ENCODE measurements around the gene SLC13A2. TPM values are rescaled to one million over a fixed set of nuclear protein-coding genes. Genes with fewer than 3 reads are reported as not detected.

The SLC13A2 gene
- total RNA-seq, 1 experiment from 2014 or later: 0.57 TPM

DNA sequence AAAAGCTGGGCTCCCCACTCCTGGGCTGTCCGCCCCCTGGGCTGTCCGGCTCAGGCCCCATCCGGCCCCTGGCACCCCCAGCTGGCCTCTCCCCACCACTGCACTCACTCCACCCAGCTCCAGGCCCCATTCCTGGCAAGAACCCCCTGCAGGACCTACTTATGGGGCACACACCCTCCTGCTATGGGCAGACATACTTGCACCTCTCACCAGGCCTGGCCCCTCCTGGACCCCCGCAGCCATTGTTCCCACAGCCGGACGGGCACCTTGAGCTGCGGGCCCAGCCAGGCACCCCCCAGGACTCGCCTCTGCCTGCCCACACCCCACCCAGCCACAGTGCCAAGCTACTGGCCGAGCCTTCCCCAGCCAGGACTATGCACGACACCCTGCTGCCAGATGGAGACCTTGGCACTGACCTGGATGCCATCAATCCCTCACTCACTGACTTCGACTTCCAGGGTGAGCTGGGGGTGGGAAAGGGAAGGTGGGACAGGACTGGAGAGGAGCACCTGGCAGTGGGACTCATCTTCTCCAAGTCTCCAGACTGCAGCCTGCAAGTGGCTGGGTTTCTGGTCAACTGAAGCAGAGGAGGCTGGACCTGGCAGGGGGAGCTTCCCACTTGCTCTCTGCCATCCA lies 61.4 kb downstream of the SLC13A2 start:
- Histone ChIP-seq H3K4me1 (no peaks in the 10 kb centered on the region; the same call in 1 of the 2 replicates), H3K27me3 (replicated peaks; ENCODE audit: control insufficient read depth, insufficient read depth, low read length) (no peaks in the 10 kb centered on the region), H3K36me3 (ENCODE audit: control insufficient read depth, insufficient read depth, low read length) (no peaks in the 10 kb centered on the region), H3K4me3 (ENCODE audit: low read depth, low read length) (no peak overlapping the region), H3K9me3 (no peaks in the 10 kb centered on the region)
- DNase-seq: no peak
- H3K4me1 Mint-ChIP-seq (ENCODE audit: low read depth, unreplicated experiment): no peaks in the 10 kb centered on the region
- BruUV-seq (replicated peaks): no TSS peak
- TF ChIP-seq, protein P1, sequence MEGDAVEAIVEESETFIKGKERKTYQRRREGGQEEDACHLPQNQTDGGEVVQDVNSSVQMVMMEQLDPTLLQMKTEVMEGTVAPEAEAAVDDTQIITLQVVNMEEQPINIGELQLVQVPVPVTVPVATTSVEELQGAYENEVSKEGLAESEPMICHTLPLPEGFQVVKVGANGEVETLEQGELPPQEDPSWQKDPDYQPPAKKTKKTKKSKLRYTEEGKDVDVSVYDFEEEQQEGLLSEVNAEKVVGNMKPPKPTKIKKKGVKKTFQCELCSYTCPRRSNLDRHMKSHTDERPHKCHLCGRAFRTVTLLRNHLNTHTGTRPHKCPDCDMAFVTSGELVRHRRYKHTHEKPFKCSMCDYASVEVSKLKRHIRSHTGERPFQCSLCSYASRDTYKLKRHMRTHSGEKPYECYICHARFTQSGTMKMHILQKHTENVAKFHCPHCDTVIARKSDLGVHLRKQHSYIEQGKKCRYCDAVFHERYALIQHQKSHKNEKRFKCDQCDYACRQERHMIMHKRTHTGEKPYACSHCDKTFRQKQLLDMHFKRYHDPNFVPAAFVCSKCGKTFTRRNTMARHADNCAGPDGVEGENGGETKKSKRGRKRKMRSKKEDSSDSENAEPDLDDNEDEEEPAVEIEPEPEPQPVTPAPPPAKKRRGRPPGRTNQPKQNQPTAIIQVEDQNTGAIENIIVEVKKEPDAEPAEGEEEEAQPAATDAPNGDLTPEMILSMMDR (IDR thresholded peaks at IDR 0.05; ENCODE audit: insufficient read depth in 1 of 2, low read depth in 1 of 2, low read length in 1 of 2, severe bottlenecking in 1 of 2, unreplicated experiment in 1 of 2): no peak
- H3K27me3 Mint-ChIP-seq (ENCODE audit: insufficient read depth, unreplicated experiment): no peaks in the 10 kb centered on the region
- intact Hi-C loops (cut with micrococcal nuclease; ENCODE audit: unreplicated experiment): no loop called here
- no peaks in the 10 kb centered on the region for H3K9me3 Mint-ChIP-seq (ENCODE audit: unreplicated experiment)
- no peak overlapping the region for H3K4me3 Mint-ChIP-seq (ENCODE audit: unreplicated experiment)
- H3K36me3 Mint-ChIP-seq (ENCODE audit: insufficient read depth, unreplicated experiment): no peaks in the 10 kb centered on the region
- ChIA-PET POLR2A (no interaction called here), CTCF (interaction anchor here (0.5 to 1.2 kb wide), 3 partner anchors 41 to 614 kb away, joined by 3 to 4 read pairs (median 3); no protein-coding TSS in a partner anchor)
- H3K27ac Mint-ChIP-seq (ENCODE audit: unreplicated experiment): no peak overlapping the region

DNA sequence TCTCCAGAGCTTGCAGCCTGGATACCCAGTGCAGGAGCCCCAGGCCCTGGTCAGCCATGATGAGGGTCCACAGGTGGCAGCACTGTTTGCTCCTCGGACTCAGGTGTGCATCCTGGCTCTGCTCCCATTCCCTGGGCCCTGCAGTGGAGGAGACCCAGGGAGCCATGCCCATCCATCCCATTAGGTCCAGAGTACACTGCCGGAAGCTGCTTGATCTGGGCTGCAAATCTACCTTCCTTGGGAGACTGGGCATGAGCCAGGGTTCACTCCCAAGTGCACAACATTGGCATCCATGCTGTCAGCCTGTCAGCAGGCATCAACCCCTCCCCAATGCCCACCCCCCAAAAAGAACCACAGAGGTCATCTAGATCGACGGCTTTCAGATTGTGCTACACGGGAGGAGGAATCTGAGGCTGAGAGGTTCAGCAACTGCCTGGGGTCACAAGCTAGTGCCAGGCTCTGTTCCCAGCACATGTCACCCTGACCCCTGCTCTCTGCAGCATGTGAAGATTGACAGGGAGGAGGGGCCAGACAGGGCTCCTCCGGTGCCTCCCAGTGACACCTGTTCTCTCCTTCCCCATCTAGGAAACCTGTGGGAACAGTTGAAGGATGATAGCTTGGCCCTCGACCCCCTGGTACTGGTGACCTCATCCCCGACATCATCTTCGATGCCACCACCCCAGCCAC lies 63.2 kb downstream of the SLC13A2 start:
- Histone ChIP-seq H3K36me3 (ENCODE audit: control insufficient read depth, insufficient read depth, low read length) (no peaks in the 10 kb centered on the region), H3K4me3 (ENCODE audit: low read depth, low read length) (no peak overlapping the region), H3K27me3 (replicated peaks; ENCODE audit: control insufficient read depth, insufficient read depth, low read length) (no peaks in the 10 kb centered on the region), H3K4me1 (no peaks in the 10 kb centered on the region; the same call in 1 of the 2 replicates), H3K9me3 (no peaks in the 10 kb centered on the region)
- no peak overlapping the region for H3K27ac Mint-ChIP-seq (ENCODE audit: unreplicated experiment)
- intact Hi-C loops (cut with micrococcal nuclease; ENCODE audit: unreplicated experiment): no loop called here
- TF ChIP-seq, protein P1 (IDR thresholded peaks at IDR 0.05; ENCODE audit: insufficient read depth in 1 of 2, low read depth in 1 of 2, low read length in 1 of 2, severe bottlenecking in 1 of 2, unreplicated experiment in 1 of 2): no peak
- no peak overlapping the region for H3K4me3 Mint-ChIP-seq (ENCODE audit: unreplicated experiment)
- no TSS peak for BruUV-seq (replicated peaks)
- no peak for DNase-seq
- H3K4me1 Mint-ChIP-seq (ENCODE audit: low read depth, unreplicated experiment): no peaks in the 10 kb centered on the region
- POLR2A ChIA-PET: no interaction called here
- no peaks in the 10 kb centered on the region for H3K27me3 Mint-ChIP-seq (ENCODE audit: insufficient read depth, unreplicated experiment)
- CTCF ChIA-PET: interaction anchor here (1.2 kb wide), 1 partner anchor 39 kb away, joined by 3 read pairs; no protein-coding TSS in a partner anchor
- no peaks in the 10 kb centered on the region for H3K36me3 Mint-ChIP-seq (ENCODE audit: insufficient read depth, unreplicated experiment)
- no peaks in the 10 kb centered on the region for H3K9me3 Mint-ChIP-seq (ENCODE audit: unreplicated experiment)

DNA sequence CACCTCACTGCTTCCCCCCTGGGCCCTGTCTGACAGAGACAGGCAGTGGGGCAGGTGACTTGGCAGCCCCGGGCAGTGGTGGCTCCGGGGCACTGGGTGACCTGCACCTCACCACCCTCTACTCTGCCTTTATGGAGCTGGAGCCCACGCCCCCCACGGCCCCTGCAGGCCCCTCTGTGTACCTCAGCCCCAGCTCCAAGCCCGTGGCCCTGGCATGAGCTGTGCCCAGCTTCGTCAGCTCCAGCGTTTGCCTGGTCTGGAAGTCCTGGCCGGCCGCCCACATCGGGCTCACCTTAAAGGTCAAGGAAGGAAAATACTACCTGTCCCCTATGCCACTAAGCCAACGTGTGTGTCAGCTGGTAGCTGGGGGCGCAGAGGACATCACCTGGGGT lies 63.8 kb downstream of the SLC13A2 start:
- Mint-ChIP-seq H3K4me1 (ENCODE audit: low read depth, unreplicated experiment) (no peaks in the 10 kb centered on the region), H3K27me3 (ENCODE audit: insufficient read depth, unreplicated experiment) (no peaks in the 10 kb centered on the region), H3K4me3 (ENCODE audit: unreplicated experiment) (no peak overlapping the region), H3K27ac (ENCODE audit: unreplicated experiment) (no peak overlapping the region), H3K36me3 (ENCODE audit: insufficient read depth, unreplicated experiment) (no peaks in the 10 kb centered on the region), H3K9me3 (ENCODE audit: unreplicated experiment) (no peaks in the 10 kb centered on the region)
- Histone ChIP-seq H3K4me3 (ENCODE audit: low read depth, low read length) (no peak overlapping the region), H3K36me3 (ENCODE audit: control insufficient read depth, insufficient read depth, low read length) (no peaks in the 10 kb centered on the region), H3K4me1 (no peaks in the 10 kb centered on the region; the same call in 1 of the 2 replicates), H3K27me3 (replicated peaks; ENCODE audit: control insufficient read depth, insufficient read depth, low read length) (no peaks in the 10 kb centered on the region), H3K9me3 (no peaks in the 10 kb centered on the region)
- no peak for DNase-seq
- POLR2A ChIA-PET: no interaction called here
- intact Hi-C loops (cut with micrococcal nuclease; ENCODE audit: unreplicated experiment): no loop called here
- TF ChIP-seq, protein P1 (IDR thresholded peaks at IDR 0.05; ENCODE audit: insufficient read depth in 1 of 2, low read depth in 1 of 2, low read length in 1 of 2, severe bottlenecking in 1 of 2, unreplicated experiment in 1 of 2): no peak
- CTCF ChIA-PET: no interaction called here
- no TSS peak for BruUV-seq (replicated peaks)

Measured in Caco-2 (cell line).